A549 (cell line): ENCODE results near the gene TMEM255A. TPM values are rescaled to one million over a fixed set of nuclear protein-coding genes. Genes with fewer than 3 reads are reported as not detected.
A peak's percentile ranks its signal among the peaks of the same experiment; 100 is the strongest.

Experiments used
- ATAC-seq, 2 experiments: fragments of 200-7000 bp in 1 of 2; fragments of >200 bp in 1 of 2; cut with Nextera tagmentation in 1 of 2; cut with Tn5 transposase in 1 of 2; 3 replicates each; pipeline versions ENCODE4 v1.8.0 to v1.9.1; 2018 to 2020; ENCODE audit warnings: mild to moderate bottlenecking in 1 of 2, moderate library complexity in 1 of 2
- CTCF ChIA-PET: fragments of 300-600 bp; sonication (Branson Sonifier 250); formaldehyde crosslinking; extraction: SDS; loops from one replicate; lab custom pipeline; 2021; ENCODE audit warnings: antibody characterized with exemption, inconsistent platforms; lab: Yijun Ruan, JAX
- POLR2A ChIA-PET: fragments of 350-600 bp; formaldehyde crosslinking; extraction: SDS; loops from one replicate; lab custom pipeline; 2021; ENCODE audit warnings: antibody characterized with exemption, inconsistent platforms; lab: Yijun Ruan, JAX
- DNase-seq, 2 experiments: peaks; one replicate each; pipeline versions ENCODE4 v3.0.0 to v3.0.0-alpha.2; 2011 to 2016; ENCODE audit warnings: low read depth in 1 of 2, low spot score in 1 of 2
- FAIRE-seq: peaks from 2 replicates; lab custom pipeline; 2011; peaks lifted over from hg19 to GRCh38; lab: Jason Lieb, UNC
- H3K27ac ChIP-seq, 2 experiments: fragments of >200 bp; sonication (Bioruptor Twin); formaldehyde crosslinking; 3 replicates each; pipeline ENCODE4 v1.5.1; 2016 to 2017
- H3K4me1 ChIP-seq: fragments of >200 bp; sonication (Bioruptor Twin); formaldehyde crosslinking; 3 replicates; pipeline ENCODE4 v1.6.1; 2016
- H3K4me2 ChIP-seq: fragments of >200 bp; sonication (Bioruptor Twin); formaldehyde crosslinking; 3 replicates; pipeline ENCODE4 v1.6.1; 2016
- H3K4me3 ChIP-seq: fragments of >200 bp; sonication (Bioruptor Twin); formaldehyde crosslinking; 3 replicates; pipeline ENCODE4 v1.5.1; 2016
- H3K9me3 ChIP-seq: fragments of >200 bp; sonication (Bioruptor Twin); formaldehyde crosslinking; 3 replicates; pipeline ENCODE4 v1.6.1; 2016
- ATOH8 ChIP-seq: fragments of 250-450 bp; sonication (Bioruptor Pico); IDR thresholded peaks from 2 replicates; pipeline ENCODE4 v1.5.0; 2020; ENCODE audit warnings: low read depth, mild to moderate bottlenecking, moderate library complexity
- CBX2 ChIP-seq: fragments of 200-600 bp; sonication (generic); IDR thresholded peaks from 2 replicates; pipeline ENCODE4 v1.6.1; 2016; ENCODE audit warnings: low read depth, mild to moderate bottlenecking, borderline replicate concordance
- CHD4 ChIP-seq: fragments of 200-600 bp; sonication (generic); IDR thresholded peaks from 2 replicates; pipeline ENCODE4 v1.6.1; 2016; ENCODE audit warnings: antibody characterized with exemption, mild to moderate bottlenecking, borderline replicate concordance
- EHF ChIP-seq: fragments of 250-450 bp; sonication (Bioruptor Pico); IDR thresholded peaks from 2 replicates; pipeline ENCODE4 v1.5.0; 2020; ENCODE audit warnings: mild to moderate bottlenecking
- EP300 ChIP-seq, 2 experiments: fragments of >200 bp; sonication (Bioruptor Twin); formaldehyde crosslinking; IDR thresholded peaks; 2 replicates in 1 of 2; 3 replicates in 1 of 2; pipeline ENCODE4 v1.6.1; 2016 to 2017
- FOXS1 ChIP-seq: fragments of 250-450 bp; sonication (Bioruptor Pico); IDR thresholded peaks from 2 replicates; pipeline ENCODE4 v1.5.0; 2020; ENCODE audit warnings: mild to moderate bottlenecking, moderate library complexity
- GATA3 ChIP-seq: IDR thresholded peaks from 2 replicates; pipeline ENCODE4 v1.6.1; 2012; ENCODE audit warnings: borderline replicate concordance
- HMGXB4 ChIP-seq: fragments of 250-450 bp; sonication (Bioruptor Pico); IDR thresholded peaks from 2 replicates; pipeline ENCODE4 v1.5.0; 2021; ENCODE audit warnings: mild to moderate bottlenecking, moderate library complexity, borderline replicate concordance
- HOXA7 ChIP-seq: fragments of 250-450 bp; sonication (Bioruptor Pico); IDR thresholded peaks from 2 replicates; pipeline ENCODE4 v1.5.0; 2020; ENCODE audit warnings: mild to moderate bottlenecking, moderate library complexity
- JUNB ChIP-seq: fragments of >200 bp; sonication (Bioruptor Twin); formaldehyde crosslinking; IDR thresholded peaks from 2 replicates; pipeline ENCODE4 v1.6.1; 2016
- KDM5A ChIP-seq: fragments of 200-600 bp; sonication (generic); IDR thresholded peaks from 2 replicates; pipeline ENCODE4 v1.6.1; 2016; ENCODE audit warnings: antibody characterized with exemption, mild to moderate bottlenecking
- MAX ChIP-seq: IDR thresholded peaks from 2 replicates; pipeline ENCODE4 v1.6.1; 2012
- MAZ ChIP-seq: fragments of 150-350 bp; IDR thresholded peaks from 2 replicates; pipeline ENCODE4 v1.6.1; 2014; ENCODE audit warnings: antibody characterized with exemption, low read depth, low read length, borderline replicate concordance
- MYC ChIP-seq: IDR thresholded peaks from 2 replicates; pipeline ENCODE4 v1.6.1; 2012; ENCODE audit warnings: mild to moderate bottlenecking, inconsistent platforms, low read length, improper control_type of control experiment, borderline replicate concordance
- PBX3 ChIP-seq: IDR thresholded peaks from 2 replicates; pipeline ENCODE4 v1.6.1; 2012
- PHF8 ChIP-seq: fragments of 200-600 bp; sonication (generic); IDR thresholded peaks from 2 replicates; pipeline ENCODE4 v1.6.1; 2016; ENCODE audit warnings: low read depth, mild to moderate bottlenecking, antibody characterized with exemption, moderate library complexity, borderline replicate concordance
- RAD21 ChIP-seq, 2 experiments: fragments of >200 bp in 1 of 2; sonication (Bioruptor Twin) in 1 of 2; formaldehyde crosslinking in 1 of 2; IDR thresholded peaks in 1 of 2; conservative IDR thresholded peaks in 1 of 2; 2 replicates in 1 of 2; 3 replicates in 1 of 2; pipeline ENCODE4 v1.6.1; 2012 to 2018; ENCODE audit warnings: inconsistent platforms in 1 of 2
- RCOR1 ChIP-seq: fragments of 150-350 bp; IDR thresholded peaks from 2 replicates; pipeline ENCODE4 v1.6.1; 2014; ENCODE audit warnings: antibody characterized with exemption, low read length, low read depth
- SMC3 ChIP-seq: fragments of >200 bp; sonication (Bioruptor Twin); formaldehyde crosslinking; IDR thresholded peaks from 3 replicates; pipeline ENCODE4 v1.6.1; 2018; ENCODE audit warnings: inconsistent platforms
- SREBF2 ChIP-seq: fragments of 450-650 bp; IDR thresholded peaks from 2 replicates; pipeline ENCODE4 v1.6.1; 2014; ENCODE audit warnings: mild to moderate bottlenecking, moderate library complexity
- ZC3H11A ChIP-seq: fragments of 450-650 bp; IDR thresholded peaks from 2 replicates; pipeline ENCODE4 v1.6.1; 2014; ENCODE audit warnings: antibody characterized with exemption, mild to moderate bottlenecking
- ZFP36 ChIP-seq: fragments of 450-650 bp; IDR thresholded peaks from 2 replicates; pipeline ENCODE4 v1.6.1; 2014; ENCODE audit warnings: borderline replicate concordance; ENCODE audit not compliant: partially characterized antibody
- ZNF302 ChIP-seq: fragments of 250-450 bp; sonication (Bioruptor Pico); IDR thresholded peaks from 2 replicates; pipeline ENCODE4 v1.9.0; 2021; ENCODE audit warnings: inconsistent platforms, mild to moderate bottlenecking, moderate library complexity
- WGBS: methylation state at CpG from one replicate; pipeline ENCODE4 v1.1.6; 2017; ENCODE audit errors: missing lambda C conversion rate; 5-methylcytosine and 5-hydroxymethylcytosine counted together
- polyA plus RNA-seq, 4 experiments: library from polyadenylated mRNA; depleted of rRNA in 3 of 4; stranded (reverse); fragments of >200 nt; fragmentation: RNase III in 1 of 4; extraction: RNeasy Plus Mini Kit Qiagen cat#74134 plus additional on column Dnase treatment in 1 of 4; gene quantifications; 2 replicates in 3 of 4; 3 replicates in 1 of 4; pipeline ENCODE4 v1.2.3, GENCODE V29; 2011 to 2017
- TF ChIP-seq, protein P1 (sequence below): fragments of >200 bp; sonication (Bioruptor Twin); formaldehyde crosslinking; IDR thresholded peaks from 3 replicates; pipeline ENCODE4 v1.6.1; 2016

The TMEM255A gene
- polyA plus RNA-seq, 2 of the 4 experiments (the other 2 are of a cell fraction) = 0.03 to 0.16 TPM

- Histone ChIP-seq H3K4me2 (peak overlapping the region; percentile 83), H3K4me3 (peak overlapping the region; percentile 71), H3K27ac (peak overlapping the region; percentile 85 to 95), H3K9me3 (no peaks in the 10 kb centered on the region), H3K4me1 (0 out of 3 replicates have a peak, but pooled peaks cover 9% of the 10 kb centered on the region)
- TF ChIP-seq MAX (peak; percentile 34; the same call in 1 of the 2 replicates), ZFP36 (no peak)
- ChIA-PET CTCF (interaction anchor here (0.9 to 1.8 kb wide), 8 partner anchors 9 to 263 kb away, joined by 3 to 10 read pairs (median 3); no protein-coding TSS in a partner anchor), POLR2A (interaction anchor here (1.5 to 2.0 kb wide), 3 partner anchors 58 to 310 kb away, joined by 4 to 5 read pairs (median 5); no protein-coding TSS in a partner anchor)
- FAIRE-seq (no peak), ATAC-seq (peak; percentile 40 to 52; a peak in 5 of 6 replicates), DNase-seq (peak; percentile 12 to 31)
- 2% methylated on average over 25 of the region's 28 CpGs for WGBS
These were observed 59.7 kb downstream of the TMEM255A start for GRCh38 chrX:120251471-120252011.

DNA sequence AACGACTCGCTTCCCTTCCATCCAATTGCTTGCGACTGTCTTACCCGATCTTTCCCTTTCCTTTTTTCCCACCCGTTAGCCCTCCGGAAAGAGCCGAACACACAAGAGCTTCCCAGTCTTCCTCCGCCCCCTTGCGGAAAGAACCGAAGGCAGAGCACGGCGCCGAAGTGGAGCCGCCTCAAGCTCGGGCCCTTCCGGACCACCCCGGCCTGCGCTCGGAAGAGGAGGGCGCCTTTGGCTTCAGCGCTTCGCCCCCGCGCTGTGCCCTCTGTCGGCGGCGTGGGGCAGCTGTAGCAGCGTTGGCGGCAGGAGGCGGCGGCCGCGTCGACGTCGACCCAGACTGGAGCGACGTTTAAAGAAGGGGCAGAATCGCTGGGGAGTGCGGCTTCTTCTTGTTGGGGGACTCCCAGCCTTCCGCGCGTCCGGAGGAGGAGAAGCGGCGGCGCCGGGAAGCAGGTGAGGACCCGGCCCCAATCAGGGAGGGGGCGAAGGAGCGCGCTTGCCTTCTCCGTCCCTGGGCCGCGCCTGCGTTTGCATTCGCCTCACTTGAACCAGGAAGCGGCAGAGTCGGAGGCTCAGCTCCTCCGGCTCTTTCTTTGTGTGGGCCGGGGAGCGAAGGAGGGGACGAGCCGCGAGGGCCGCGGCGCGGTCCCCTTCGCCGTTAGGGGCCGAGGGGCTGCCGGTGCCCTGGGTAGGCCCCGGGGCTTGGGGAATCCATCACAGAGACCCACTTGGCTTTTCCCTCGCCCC is 60.6 kb downstream of the TMEM255A start, which contains the start of gene ZBTB33:
Gene ZBTB33 (plus strand): TSS at position 291 of the 750 bp plus-strand sequence. CDS start 2,604 bp downstream, outside the sequence.
- no peaks in the 10 kb centered on the region for H3K9me3 ChIP-seq
- POLR2A ChIA-PET = interaction anchor here (0.7 to 2.0 kb wide), 5 partner anchors 15 to 311 kb away, joined by 3 to 5 read pairs (median 4); no protein-coding TSS in a partner anchor
- peak within 1 kb of the TSS; percentile 86 for H3K4me2 ChIP-seq
- 0 out of 3 replicates have a peak, but pooled peaks cover 9% of the 10 kb centered on the region for H3K4me1 ChIP-seq
- WGBS = under 1% methylated on average over 46 of the region's 75 CpGs
- peak; percentile 97 to 99 for ATAC-seq
- CTCF ChIA-PET = interaction anchor here (0.8 to 1.8 kb wide), 12 partner anchors 9 to 264 kb away, joined by 3 to 10 read pairs (median 3); no protein-coding TSS in a partner anchor
- H3K4me3 ChIP-seq = peak within 1 kb of the TSS; percentile 71
- FAIRE-seq = peak; percentile 88
- peak within 1 kb of the TSS; percentile 85 to 95 for H3K27ac ChIP-seq
- DNase-seq = peak; percentile 77 to 96
- TF ChIP-seq RAD21 (conservative IDR thresholded peaks at IDR 0.05 in 1 of 2, IDR thresholded peaks at IDR 0.05 in 1 of 2) = peak in 1 of 2 experiments; percentile 18; a peak in 1 of 5 replicates
- TF ChIP-seq RCOR1 = no peak
- TF ChIP-seq JUNB = no peak
- TF ChIP-seq PBX3 = no peak
- no peak for TF ChIP-seq EHF
- peak; percentile 83 for TF ChIP-seq MAX
- no peak for TF ChIP-seq KDM5A
- no peak for TF ChIP-seq SREBF2
- no peak for TF ChIP-seq EP300 (IDR thresholded peaks at IDR 0.05)
- no peak for TF ChIP-seq HOXA7 (CRISPR knock-in tag)
- TF ChIP-seq CBX2 = no peak
- peak; percentile 39; the same call in 1 of the 2 replicates for TF ChIP-seq HMGXB4
- TF ChIP-seq, protein P1, sequence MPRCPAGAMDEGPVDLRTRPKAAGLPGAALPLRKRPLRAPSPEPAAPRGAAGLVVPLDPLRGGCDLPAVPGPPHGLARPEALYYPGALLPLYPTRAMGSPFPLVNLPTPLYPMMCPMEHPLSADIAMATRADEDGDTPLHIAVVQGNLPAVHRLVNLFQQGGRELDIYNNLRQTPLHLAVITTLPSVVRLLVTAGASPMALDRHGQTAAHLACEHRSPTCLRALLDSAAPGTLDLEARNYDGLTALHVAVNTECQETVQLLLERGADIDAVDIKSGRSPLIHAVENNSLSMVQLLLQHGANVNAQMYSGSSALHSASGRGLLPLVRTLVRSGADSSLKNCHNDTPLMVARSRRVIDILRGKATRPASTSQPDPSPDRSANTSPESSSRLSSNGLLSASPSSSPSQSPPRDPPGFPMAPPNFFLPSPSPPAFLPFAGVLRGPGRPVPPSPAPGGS = 0 out of 3 replicates have a peak, but pooled peaks have one; percentile 19
- TF ChIP-seq SMC3 = peak; percentile 44; the same call in 2 of the 3 replicates
- no peak for TF ChIP-seq ZC3H11A
- no peak for TF ChIP-seq MAZ
- no peak for TF ChIP-seq ZNF302 (CRISPR knock-in tag)
- TF ChIP-seq PHF8 = peak; percentile 64; the same call in 1 of the 2 replicates
- no peak for TF ChIP-seq FOXS1 (CRISPR knock-in tag)
- no peak for TF ChIP-seq GATA3
- no peak for TF ChIP-seq MYC
- no peak for TF ChIP-seq CHD4
- TF ChIP-seq ATOH8 (CRISPR knock-in tag) = no peak
